Measurements from ENCODE around the gene PRDM13.

DNA sequence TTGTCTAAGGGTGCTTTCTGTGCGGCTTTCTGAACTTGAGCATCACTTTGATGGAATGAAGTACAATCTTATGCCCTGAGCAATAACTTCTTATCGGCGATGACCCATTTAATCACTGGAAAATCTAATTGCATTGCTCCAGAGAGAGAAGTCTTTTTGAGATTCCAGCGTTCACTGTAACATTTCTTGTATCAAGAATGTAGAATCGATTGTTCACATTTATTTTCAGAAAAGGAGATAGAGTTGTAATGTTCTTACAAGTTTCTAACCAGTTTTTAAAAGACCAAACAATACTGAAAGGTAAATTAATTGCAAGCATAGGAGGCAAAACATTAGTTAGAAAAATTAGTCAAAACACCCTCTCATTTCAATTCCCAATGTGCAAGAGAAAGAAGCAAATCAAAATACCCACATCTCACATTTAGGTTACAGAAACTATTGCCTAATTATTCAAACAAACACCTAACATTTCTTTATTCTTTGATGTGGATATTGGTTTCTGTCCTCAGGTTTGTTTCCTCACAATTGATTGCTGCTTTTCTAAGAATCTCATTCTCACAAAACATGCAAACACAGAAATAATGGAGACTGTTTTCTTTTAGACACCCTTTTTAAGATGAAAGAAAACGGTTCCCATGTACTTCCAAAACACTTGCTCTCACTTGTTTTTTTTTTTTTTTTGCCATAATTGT, 14.8 kb upstream of the PRDM13 start:
- no peak for TF ChIP-seq POLR2AphosphoS5 (IDR thresholded peaks at IDR 0.05; ENCODE audit: low read depth, low read length)
- TF ChIP-seq, protein P1, sequence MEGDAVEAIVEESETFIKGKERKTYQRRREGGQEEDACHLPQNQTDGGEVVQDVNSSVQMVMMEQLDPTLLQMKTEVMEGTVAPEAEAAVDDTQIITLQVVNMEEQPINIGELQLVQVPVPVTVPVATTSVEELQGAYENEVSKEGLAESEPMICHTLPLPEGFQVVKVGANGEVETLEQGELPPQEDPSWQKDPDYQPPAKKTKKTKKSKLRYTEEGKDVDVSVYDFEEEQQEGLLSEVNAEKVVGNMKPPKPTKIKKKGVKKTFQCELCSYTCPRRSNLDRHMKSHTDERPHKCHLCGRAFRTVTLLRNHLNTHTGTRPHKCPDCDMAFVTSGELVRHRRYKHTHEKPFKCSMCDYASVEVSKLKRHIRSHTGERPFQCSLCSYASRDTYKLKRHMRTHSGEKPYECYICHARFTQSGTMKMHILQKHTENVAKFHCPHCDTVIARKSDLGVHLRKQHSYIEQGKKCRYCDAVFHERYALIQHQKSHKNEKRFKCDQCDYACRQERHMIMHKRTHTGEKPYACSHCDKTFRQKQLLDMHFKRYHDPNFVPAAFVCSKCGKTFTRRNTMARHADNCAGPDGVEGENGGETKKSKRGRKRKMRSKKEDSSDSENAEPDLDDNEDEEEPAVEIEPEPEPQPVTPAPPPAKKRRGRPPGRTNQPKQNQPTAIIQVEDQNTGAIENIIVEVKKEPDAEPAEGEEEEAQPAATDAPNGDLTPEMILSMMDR (IDR thresholded peaks at IDR 0.05): no peak
- TF ChIP-seq, protein P2, sequence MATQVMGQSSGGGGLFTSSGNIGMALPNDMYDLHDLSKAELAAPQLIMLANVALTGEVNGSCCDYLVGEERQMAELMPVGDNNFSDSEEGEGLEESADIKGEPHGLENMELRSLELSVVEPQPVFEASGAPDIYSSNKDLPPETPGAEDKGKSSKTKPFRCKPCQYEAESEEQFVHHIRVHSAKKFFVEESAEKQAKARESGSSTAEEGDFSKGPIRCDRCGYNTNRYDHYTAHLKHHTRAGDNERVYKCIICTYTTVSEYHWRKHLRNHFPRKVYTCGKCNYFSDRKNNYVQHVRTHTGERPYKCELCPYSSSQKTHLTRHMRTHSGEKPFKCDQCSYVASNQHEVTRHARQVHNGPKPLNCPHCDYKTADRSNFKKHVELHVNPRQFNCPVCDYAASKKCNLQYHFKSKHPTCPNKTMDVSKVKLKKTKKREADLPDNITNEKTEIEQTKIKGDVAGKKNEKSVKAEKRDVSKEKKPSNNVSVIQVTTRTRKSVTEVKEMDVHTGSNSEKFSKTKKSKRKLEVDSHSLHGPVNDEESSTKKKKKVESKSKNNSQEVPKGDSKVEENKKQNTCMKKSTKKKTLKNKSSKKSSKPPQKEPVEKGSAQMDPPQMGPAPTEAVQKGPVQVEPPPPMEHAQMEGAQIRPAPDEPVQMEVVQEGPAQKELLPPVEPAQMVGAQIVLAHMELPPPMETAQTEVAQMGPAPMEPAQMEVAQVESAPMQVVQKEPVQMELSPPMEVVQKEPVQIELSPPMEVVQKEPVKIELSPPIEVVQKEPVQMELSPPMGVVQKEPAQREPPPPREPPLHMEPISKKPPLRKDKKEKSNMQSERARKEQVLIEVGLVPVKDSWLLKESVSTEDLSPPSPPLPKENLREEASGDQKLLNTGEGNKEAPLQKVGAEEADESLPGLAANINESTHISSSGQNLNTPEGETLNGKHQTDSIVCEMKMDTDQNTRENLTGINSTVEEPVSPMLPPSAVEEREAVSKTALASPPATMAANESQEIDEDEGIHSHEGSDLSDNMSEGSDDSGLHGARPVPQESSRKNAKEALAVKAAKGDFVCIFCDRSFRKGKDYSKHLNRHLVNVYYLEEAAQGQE (IDR thresholded peaks at IDR 0.05; ENCODE audit: insufficient read depth in 1 of 2, low read depth in 2 of 2, low read length in 1 of 2): no peak
- no peak for TF ChIP-seq TCF7L2 (IDR thresholded peaks at IDR 0.05; ENCODE audit: low read depth, low read length)
- TF ChIP-seq SIN3A (IDR thresholded peaks at IDR 0.05; ENCODE audit: borderline replicate concordance, insufficient read depth, low read depth, low read length): no peak

All from Panc1 (cell line).